Neural progenitor cell (in vitro differentiated cells): ENCODE measurements around the gene GRP.

Source experiments
- CTCF ChIP-seq: fragments of 200-600 bp; sonication (generic); IDR thresholded peaks from 2 replicates; pipeline ENCODE4 v1.5.1; 2017; ENCODE audit warnings: antibody characterized with exemption, mild to moderate bottlenecking
- EZH2phosphoT487 ChIP-seq: fragments of 200-600 bp; sonication (generic); IDR thresholded peaks from 2 replicates; pipeline ENCODE4 v1.6.1; 2017; ENCODE audit warnings: antibody characterized with exemption

DNA sequence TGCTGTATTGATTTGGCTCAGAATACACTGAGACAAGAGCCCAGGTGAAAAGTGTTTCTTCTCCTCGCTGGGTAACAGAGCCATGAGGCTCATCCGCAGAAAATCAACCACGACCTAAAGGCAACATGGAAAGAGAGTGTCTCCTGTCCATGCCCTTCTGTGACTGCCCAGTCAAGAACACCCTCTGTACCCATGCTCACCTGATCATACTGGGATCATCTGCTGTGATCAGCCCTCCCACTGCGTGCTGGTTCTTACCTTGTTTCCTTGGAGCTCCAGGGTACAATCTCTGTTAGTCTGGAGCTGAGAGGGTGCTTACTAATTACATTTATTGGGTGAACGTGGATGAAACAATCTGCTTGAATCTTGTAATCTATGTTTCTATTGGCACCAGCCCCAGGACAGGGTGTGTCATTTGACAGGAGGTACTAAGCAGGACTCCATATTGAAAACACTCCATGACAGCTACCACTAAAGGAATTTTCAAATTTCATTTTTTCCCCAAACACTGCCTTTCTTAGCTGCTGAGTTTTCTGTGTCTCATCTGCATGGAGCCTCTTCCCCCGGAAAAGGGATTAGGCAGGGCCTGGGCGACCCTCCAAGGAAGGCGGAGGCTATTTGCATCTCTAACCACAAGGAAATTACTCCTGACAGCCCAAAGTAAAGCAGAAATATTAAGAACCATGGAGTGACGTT, 39.7 kb upstream of the GRP start:
- no peak for TF ChIP-seq CTCF
- TF ChIP-seq EZH2phosphoT487 = no peak
